LNCaP clone FGC (cell line): ENCODE results near the gene AP1G1.

Experiments
- DNase-seq: peaks from one replicate; pipeline ENCODE4 v3.0.0-alpha.2; 2011; ENCODE audit warnings: low read depth
- H3K4me3 ChIP-seq: 2 replicates; pipeline ENCODE4 v1.5.1; 2011; ENCODE audit warnings: mild to moderate bottlenecking, low read depth, low read length, control low read depth
- CTCF ChIP-seq: IDR thresholded peaks from 2 replicates; pipeline ENCODE4 v1.5.1; 2012; ENCODE audit warnings: mild to moderate bottlenecking; ENCODE audit not compliant: control insufficient read depth, insufficient read depth; ENCODE audit errors: extremely low read depth

The AP1G1 gene

GRCh38 chr16:71851746-71852145 lies 43.1 kb upstream of the AP1G1 start:
- no peak for TF ChIP-seq CTCF
- no peak overlapping the region for H3K4me3 ChIP-seq
- no peak for DNase-seq

GRCh38 chr16:71848622-71849021 lies 40.0 kb upstream of the AP1G1 start:
- no peak overlapping the region for H3K4me3 ChIP-seq
- no peak for TF ChIP-seq CTCF
- no peak for DNase-seq

- H3K4me3 ChIP-seq = peak overlapping the region; percentile 100
- TF ChIP-seq CTCF = no peak
- DNase-seq = no peak
These were observed 38.5 kb upstream of the AP1G1 start for GRCh38 chr16:71847096-71847495.

- no peak for TF ChIP-seq CTCF
- peak overlapping the region; percentile 100 for H3K4me3 ChIP-seq
- DNase-seq = no peak
These were observed 37.8 kb upstream of the AP1G1 start for GRCh38 chr16:71846431-71846830.

- no peak for TF ChIP-seq CTCF
- peak; percentile 64 for DNase-seq
- peak within 1 kb of the TSS; percentile 100 for H3K4me3 ChIP-seq
These were observed 37.2 kb upstream of the AP1G1 start, which contains the start of gene ATXN1L for GRCh38 chr16:71845639-71846430. TSS of gene ATXN1L (plus strand) at chr16:71845976. CDS start at chr16:71849741, 3,765 bp downstream.

GRCh38 chr16:71843572-71843971 lies 34.9 kb upstream of the AP1G1 start:
- DNase-seq = no peak
- no peak for TF ChIP-seq CTCF

GRCh38 chr16:71840052-71840451 lies 31.4 kb upstream of the AP1G1 start:
- TF ChIP-seq CTCF = no peak
- no peak for DNase-seq
- H3K4me3 ChIP-seq = no peak overlapping the region

More at GRCh38 chr16:71843572-71843971, 34.9 kb upstream of the AP1G1 start:
- no peak overlapping the region for H3K4me3 ChIP-seq
